HG02840 (cell line): ENCODE results near the gene TMEM191C.
A peak's percentile ranks its signal among the peaks of the same experiment; 100 is the strongest.
"Not testable (repeated sequence)": the region's sequence is repeated elsewhere in the genome, so short reads cannot be mapped to it uniquely, and the experiment has no call there.

ENCODE experiments used
- ATAC-seq: cut with Tn5 transposase; IDR thresholded peaks from one replicate; pipeline ENCODE4 v1.9.1; 2021; ENCODE audit warnings: mild to moderate bottlenecking, moderate library complexity, moderate number of reproducible peaks; ENCODE audit not compliant: unreplicated experiment, low FRiP score

The TMEM191C gene

GRCh38 chr22:21445437-21446127, 21.6 kb upstream of the TMEM191C start:
- ATAC-seq, result no peak

DNA sequence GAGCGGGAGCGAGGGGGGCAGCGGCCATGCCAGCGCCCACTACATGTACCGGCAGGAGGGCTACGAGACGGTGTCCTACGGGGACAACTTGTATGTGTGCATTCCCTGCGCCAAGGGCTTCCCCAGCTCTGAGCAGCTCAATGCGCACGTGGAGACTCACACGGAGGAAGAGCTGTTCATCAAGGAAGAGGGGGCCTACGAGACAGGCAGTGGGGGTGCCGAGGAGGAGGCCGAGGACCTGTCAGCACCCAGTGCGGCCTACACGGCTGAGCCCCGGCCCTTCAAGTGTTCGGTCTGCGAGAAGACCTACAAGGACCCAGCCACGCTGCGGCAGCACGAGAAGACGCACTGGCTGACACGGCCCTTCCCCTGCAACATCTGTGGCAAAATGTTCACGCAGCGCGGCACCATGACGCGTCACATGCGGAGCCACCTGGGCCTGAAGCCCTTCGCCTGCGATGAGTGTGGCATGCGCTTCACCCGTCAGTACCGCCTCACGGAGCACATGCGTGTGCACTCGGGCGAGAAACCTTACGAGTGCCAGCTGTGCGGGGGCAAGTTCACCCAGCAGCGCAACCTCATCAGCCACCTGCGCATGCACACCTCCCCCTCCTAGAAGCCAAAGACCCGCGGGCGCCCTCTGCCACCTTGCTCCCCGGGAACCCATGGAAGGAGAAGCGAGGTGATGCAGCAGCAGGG, 20.9 kb upstream of the TMEM191C start:
- no peak for ATAC-seq

DNA sequence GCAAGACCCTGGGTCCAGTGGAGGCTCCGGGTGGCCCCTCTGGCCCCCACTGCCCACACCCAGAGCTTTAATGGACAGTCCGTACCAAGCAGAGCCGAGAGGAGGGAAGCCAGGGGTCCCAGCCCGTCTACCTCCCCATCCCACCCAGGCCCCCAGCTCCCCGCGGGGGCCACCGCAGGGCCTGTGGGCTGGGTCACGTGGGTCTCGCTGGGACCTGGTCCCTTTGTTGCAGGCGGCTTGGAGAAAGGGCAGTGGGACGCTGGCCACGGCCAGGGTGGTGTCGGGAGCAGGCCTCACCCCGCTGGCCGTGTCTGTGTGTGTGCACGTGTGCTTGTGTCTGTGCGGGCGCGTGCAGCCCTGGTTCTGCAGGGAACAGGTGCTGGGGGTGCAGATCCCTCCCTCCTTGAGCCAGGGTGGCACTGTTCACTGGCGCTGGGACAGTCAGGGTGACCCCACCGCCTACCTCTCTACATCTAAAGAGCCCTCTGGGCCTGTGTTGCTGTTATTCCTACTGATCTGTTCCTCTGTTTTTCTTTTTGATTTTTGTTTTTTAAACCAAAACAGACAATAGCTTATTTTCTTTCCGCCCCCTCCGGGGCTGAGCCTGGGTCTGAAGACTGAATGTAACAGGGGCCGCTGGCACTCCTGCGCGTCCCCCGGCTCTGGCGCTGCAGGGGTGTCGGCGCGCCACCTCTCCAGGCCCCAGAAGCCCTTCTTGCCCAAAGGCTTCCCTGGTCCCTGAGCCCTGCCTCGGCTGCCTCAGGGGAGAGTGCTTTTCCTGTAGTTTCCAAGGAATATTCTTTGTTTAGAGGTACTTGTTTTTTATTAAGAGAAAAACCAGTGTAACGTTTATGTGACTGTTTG, 20.1 kb upstream of the TMEM191C start:
- ATAC-seq, result no peak

DNA sequence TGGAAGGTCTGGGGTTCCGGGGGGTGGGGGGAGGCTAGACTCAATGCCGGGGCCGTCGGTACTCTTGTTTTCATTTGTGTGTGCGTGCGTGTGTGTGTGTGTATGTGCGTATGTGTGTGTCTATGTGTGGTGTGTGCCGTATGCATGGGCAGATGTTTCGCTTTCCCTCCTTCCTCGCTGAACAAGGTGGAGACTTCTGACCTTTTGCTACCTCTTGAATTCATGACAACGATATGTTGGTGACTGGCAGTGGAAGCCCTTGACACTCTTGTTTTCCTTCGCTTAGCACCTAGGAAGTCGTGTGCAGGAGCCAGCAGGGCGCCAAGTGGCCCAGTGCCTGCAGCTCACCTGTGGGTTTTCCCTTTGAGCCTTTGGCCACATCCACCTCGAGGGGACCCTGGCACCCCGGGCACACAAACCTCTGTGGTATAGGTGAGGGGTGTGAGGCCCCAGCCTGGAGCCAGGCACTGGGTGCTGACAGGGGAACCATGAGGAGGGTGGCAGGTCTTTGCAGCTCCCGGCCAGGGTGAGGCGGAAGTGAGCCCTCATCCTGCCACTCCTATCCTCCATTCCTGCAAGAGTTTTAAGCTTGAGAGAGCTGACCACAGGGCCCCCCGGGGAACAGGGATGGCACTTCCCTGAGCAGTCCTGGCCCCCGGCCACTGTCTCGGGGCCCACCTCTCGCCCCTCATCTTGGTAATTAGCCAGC, 19.3 kb upstream of the TMEM191C start:
- ATAC-seq, result no peak

GRCh38 chr22:21448627-21449416, 18.4 kb upstream of the TMEM191C start:
- ATAC-seq, result no peak

- ATAC-seq, result no peak
Measured at GRCh38 chr22:21449531-21450319, 17.5 kb upstream of the TMEM191C start.

- ATAC-seq, result no peak
Measured at GRCh38 chr22:21450320-21450831, 16.8 kb upstream of the TMEM191C start.

DNA sequence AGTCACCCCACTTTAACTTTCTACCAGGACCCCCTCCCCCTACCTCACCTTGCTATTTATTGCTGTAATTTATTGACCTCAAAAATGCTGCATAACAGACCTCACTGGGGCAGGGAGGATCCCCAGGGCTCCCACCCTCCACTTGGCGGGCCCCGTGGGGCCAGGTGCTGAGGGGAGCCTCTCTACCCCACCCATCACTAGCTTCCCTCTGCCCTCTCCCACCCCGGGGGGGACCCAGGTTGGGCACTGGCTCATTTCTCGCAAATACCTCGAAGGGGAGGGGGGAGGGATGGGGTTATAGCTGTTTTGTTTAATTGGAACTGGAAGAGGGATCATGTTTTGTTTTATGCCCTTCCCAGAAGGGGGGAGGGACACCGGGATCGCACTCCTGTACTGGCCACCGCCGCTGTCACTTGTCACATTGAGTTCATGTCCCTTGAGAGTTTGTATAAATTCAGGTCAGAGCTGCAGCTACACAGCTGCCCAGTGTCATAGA, 16.3 kb upstream of the TMEM191C start:
- no peak for ATAC-seq

DNA sequence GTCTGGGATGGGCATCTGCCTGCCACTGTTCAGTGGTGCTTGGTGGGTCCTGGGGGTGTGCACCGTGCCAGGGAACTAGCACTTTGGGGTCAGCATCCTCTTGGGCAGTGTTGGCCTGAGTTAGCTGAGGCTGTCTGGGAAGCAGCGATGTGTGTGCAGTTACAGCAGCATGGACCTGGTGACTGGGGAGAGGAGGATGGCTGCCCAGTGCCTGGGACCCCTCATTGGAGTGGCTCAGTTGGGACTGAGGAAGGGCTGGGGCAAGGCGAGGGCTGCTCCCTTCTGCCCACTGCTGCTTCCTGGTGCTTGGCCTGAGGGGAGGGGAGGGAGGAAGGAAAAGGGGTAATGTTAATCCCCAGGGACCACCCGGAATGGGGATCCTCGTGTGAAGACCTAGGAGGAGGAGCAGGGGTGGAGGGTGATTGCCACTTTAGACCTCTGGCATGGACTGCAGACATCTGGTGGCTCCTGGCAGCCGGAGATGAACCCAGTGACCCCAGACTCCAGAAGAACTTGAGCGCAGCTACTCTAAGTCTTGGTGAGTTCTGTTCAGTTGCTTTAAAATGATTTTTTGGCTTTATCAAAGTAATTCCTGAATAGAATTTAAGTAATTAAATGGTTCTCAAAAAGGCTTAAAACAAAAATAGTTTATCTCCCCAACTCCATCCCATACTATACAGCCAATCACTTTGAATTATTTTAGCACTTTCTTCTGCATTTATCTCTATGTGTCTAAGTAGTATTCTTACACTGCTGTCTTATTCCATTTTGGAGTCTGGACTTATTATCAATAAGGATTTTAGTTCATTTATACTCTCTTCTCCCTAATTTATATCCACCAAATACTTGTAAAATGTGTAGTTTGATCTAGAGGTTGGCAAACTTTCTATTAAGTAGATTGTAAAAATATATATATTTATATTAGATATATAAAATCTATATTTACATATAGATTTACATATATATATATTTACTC, 15.4 kb upstream of the TMEM191C start:
- no peak for ATAC-seq

DNA sequence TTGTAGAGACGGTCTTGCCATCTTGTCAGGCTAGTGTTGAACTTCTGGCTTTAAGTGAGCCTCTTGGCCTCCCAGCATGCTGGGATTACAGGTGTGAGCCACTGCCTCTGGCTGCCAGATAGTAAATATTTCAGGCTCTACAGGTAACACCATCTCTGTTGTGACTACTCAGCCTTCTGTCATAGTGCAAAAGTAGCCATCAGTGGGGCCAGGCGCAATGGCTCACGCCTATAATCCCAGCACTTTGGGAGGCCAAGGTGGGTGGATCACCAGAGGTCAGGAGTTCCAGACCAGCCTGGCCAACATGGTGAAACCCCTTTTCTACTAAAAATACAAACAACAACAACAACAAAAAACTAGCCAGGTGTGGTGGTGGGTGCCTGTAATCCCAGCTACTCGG, 14.5 kb upstream of the TMEM191C start:
- ATAC-seq, result not testable (repeated sequence)

DNA sequence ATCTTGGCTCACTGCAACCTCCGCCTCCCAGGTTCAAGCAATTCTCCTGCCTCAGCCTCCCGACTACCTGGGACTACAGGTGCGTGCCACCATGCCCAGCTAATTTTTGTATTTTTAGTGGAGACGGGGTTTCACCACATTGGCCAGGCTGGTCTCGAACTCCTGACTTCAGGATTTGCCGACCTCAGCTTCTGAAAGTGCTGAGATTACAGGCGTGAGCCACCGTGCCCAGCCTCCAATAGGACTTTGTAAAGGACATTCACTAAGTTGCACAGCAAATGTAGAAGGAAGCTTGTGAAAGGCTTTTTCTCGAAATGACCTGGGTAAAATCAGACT, 12.2 kb upstream of the TMEM191C start:
- not testable (repeated sequence) for ATAC-seq

DNA sequence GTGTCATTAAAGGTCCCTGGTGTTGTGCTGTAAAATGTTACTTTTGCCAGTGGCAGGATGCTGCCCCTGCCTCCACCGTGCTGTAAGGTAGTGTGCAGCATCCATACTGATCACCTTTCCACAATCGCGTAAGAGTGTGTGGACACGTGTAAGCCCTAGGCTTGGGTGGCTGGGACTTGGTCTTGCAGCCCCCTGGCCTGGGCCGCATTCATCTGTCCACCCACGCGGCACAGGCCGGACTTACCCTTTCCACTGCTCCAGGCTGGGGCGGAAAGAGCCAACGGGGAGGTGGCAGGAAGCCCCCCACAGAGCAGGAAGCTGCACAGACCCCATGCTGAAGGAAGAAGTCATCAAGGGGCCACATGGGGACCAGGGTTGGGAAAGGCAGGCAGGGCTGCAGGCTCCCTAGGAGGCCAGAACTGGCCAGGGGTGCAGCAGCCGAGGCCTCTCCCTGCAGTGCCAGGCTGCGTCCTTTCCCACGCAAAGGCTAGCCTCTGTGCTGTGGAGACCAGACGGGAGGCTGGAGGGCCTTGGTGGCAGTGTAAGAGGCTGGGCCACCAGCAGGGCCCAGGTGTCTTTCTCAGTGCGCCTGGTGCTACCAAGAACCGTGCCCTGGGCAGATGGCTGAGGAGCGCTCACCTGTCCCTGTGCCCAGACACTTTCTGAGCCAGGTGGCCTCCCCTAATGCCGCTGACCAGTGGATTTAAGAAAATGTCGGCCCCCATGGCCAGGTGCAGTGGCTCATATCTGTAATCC, 11.7 kb upstream of the TMEM191C start:
- ATAC-seq, result no peak

DNA sequence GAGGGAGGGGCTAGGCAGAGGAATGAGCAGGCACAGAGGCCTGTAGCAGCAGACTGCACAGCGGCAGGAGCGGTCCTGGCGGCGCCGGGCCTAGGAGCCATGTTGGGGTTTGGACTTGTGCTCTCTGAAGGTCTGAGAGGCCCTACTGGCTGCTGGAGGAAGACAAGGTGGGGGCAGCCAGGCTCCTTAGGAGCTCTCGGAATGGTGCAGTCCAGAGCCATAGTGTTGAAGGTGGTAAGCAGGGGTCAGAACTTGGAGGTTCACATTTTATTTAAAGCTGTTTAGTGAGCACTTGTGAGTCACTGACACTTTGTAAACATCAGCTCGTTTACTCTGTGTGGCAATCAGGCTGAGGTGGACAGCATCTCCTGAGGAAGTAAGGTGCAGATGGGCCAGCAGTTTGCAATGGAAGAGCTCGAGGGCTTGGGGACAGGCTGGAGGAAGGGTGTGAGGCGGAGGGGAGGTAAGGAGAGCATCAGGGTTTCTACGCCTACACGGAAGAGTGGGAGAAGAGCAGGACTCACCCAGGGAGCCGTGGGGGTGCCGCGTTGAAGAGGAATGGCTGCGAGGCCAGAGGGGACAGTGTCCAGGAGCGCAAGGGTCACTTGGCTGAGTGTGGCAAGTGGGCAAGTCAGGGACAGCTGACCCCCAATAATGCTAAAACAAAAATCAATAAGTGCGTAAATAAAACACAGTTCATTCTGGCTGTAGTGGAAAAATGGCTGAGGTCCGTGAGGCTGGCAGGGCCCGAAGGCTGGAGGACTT, 10.0 kb upstream of the TMEM191C start:
- no peak for ATAC-seq

DNA sequence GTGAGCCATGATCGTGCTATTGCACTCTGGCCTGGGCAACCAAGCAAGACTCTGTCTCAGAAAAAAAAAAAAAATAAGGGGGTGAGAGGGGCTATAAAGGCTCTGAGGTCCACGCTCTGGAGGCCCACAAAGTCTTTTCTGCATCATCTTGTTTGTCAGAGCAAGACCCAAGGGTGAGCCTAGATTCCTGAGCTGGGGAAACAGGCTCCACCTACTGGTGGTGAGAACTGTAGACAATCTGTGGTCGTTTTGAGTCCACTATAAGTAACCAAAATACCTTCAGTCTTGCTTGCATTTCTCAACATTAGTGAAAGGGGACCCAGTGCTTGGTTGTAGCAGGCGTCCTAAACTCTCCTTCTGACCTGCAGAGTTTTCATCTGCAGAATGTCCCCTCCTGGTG, 4.5 kb upstream of the TMEM191C start:
- ATAC-seq, result not testable (repeated sequence)

- peak; percentile 87 for ATAC-seq
Measured at GRCh38 chr22:21468194-21469096, 1.3 kb downstream of the TMEM191C start.
